Measurements from ENCODE around the gene MAGEA1. TPM values are rescaled to one million over a fixed set of nuclear protein-coding genes. Genes with fewer than 3 reads are reported as not detected.
"Not testable (repeated sequence)": the region's sequence is repeated elsewhere in the genome, so short reads cannot be mapped to it uniquely, and the experiment has no call there.

MAGEA1 gene
- total RNA-seq, 1 donor from 2014 or later: not detected

DNA sequence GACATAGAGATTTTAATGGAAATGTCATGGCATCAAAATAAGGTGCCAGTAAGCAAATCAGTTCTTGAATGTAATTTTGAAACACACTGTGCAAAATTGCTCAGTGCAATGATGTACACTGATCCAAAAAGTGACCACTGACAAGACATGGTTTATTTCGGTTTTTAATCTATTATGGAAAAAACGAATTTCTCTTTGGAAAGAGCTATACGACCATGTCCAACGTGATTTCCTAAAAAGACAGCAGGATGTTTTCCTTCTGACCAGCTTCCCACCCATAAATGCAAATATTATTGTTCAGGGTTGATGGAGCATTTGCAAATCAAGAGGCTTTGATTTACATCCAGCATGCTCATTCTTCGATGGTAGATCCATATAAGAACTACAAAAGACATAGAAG is 17.1 kb upstream of the MAGEA1 start:
- intact Hi-C loops (cut with micrococcal nuclease): no loop called here
- POLR2A ChIA-PET: no interaction called here

DNA sequence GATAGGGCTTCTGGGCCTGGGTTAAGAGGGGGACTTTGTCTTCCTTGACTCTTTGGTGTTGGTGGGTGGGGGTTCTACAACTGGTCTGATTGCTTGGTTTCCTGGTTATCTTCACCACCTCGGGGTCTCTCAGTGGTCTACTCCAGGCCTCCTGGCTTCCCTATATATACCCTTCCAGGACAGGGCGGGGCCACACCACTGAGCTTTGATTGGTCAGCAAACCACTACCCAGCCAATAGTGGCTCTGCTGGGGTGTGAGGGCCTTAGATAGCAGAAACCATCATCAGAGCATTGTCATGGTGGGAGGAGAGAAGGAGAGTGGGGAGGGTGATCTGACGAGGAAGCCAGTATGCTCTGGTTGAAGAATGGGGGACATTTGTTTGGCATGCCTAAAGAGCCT is 14.4 kb upstream of the MAGEA1 start:
- CTCF ChIA-PET: no interaction called here
- no peak for TF ChIP-seq CTCF (IDR thresholded peaks at IDR 0.05)
- H3K27me3 Mint-ChIP-seq: peaks cover 1% of the 10 kb centered on the region
- DNase-seq (no peak), ATAC-seq (ENCODE audit: low read depth) (no peak)
- H3K36me3 Mint-ChIP-seq (ENCODE audit: low read depth): no peaks in the 10 kb centered on the region
- H3K9me3 Mint-ChIP-seq: no peaks in the 10 kb centered on the region
- no peak overlapping the region for H3K27ac Mint-ChIP-seq
- intact Hi-C loops (cut with micrococcal nuclease): no loop called here
- POLR2A ChIA-PET: no interaction called here
- H3K4me1 Mint-ChIP-seq: no peaks in the 10 kb centered on the region
- no peak overlapping the region for H3K4me3 Mint-ChIP-seq

More for the DNA sequence above, 17.1 kb upstream of the MAGEA1 start:
- H3K27me3 Mint-ChIP-seq: peaks cover 8% of the 10 kb centered on the region
- CTCF ChIA-PET: no interaction called here
- no peak for TF ChIP-seq CTCF (IDR thresholded peaks at IDR 0.05)
- H3K4me3 Mint-ChIP-seq: no peak overlapping the region
- no peaks in the 10 kb centered on the region for H3K4me1 Mint-ChIP-seq
- H3K36me3 Mint-ChIP-seq (ENCODE audit: low read depth): no peaks in the 10 kb centered on the region
- no peak overlapping the region for H3K27ac Mint-ChIP-seq
- no peak for ATAC-seq (ENCODE audit: low read depth)
- H3K9me3 Mint-ChIP-seq: no peaks in the 10 kb centered on the region
- no peak for DNase-seq

GRCh38 chrX:153168423-153168822 is 10.7 kb upstream of the MAGEA1 start:
- ATAC-seq (ENCODE audit: low read depth); H3K27ac Mint-ChIP-seq; H3K36me3 Mint-ChIP-seq (ENCODE audit: low read depth); H3K4me3 Mint-ChIP-seq; intact Hi-C loops (cut with micrococcal nuclease); H3K9me3 Mint-ChIP-seq; POLR2A ChIA-PET; CTCF ChIA-PET; DNase-seq; H3K4me1 Mint-ChIP-seq: not testable (repeated sequence)
- H3K27me3 Mint-ChIP-seq: peaks cover 10% of the 10 kb centered on the region

DNA sequence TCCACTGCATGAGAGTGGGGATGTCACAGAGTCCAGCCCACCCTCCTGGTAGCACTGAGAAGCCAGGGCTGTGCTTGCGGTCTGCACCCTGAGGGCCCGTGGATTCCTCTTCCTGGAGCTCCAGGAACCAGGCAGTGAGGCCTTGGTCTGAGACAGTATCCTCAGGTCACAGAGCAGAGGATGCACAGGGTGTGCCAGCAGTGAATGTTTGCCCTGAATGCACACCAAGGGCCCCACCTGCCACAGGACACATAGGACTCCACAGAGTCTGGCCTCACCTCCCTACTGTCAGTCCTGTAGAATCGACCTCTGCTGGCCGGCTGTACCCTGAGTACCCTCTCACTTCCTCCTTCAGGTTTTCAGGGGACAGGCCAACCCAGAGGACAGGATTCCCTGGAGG is 2.7 kb downstream of the MAGEA1 start:
- intact Hi-C loops (cut with micrococcal nuclease): no loop called here
- H3K27me3 Mint-ChIP-seq: no peaks in the 10 kb centered on the region
- H3K4me3 Mint-ChIP-seq: no peak overlapping the region
- CTCF ChIA-PET: no interaction called here
- no peak for DNase-seq
- H3K4me1 Mint-ChIP-seq: no peaks in the 10 kb centered on the region
- H3K36me3 Mint-ChIP-seq (ENCODE audit: low read depth): no peaks in the 10 kb centered on the region
- ATAC-seq (ENCODE audit: low read depth): no peak
- H3K9me3 Mint-ChIP-seq: no peaks in the 10 kb centered on the region
- H3K27ac Mint-ChIP-seq: no peak overlapping the region
- TF ChIP-seq CTCF (IDR thresholded peaks at IDR 0.05): no peak
- POLR2A ChIA-PET: no interaction called here

DNA sequence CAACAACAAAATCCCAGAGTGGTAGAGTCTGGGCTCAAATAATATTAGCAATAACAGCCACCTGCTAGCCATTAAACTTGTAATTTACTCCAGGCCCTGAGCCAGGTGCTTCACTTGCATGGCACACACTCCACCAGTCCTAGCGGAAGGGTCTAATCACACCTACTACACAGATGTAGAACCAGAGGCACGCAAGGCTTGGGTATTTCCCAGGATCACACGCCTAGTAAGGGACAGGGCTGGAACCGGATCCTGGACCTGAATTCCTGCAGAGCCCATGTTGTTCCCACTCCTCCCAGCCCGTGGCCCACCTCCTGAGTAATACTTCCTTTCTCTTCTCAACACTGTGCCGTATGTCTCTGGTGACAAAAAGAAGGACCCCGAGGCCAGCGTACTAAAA is 5.7 kb downstream of the MAGEA1 start:
- TF ChIP-seq CTCF (IDR thresholded peaks at IDR 0.05): no peak
- Mint-ChIP-seq H3K4me1 (no peaks in the 10 kb centered on the region), H3K4me3 (no peak overlapping the region), H3K9me3 (no peaks in the 10 kb centered on the region), H3K27ac (no peak overlapping the region), H3K27me3 (peaks cover 3% of the 10 kb centered on the region), H3K36me3 (ENCODE audit: low read depth) (no peaks in the 10 kb centered on the region)
- ATAC-seq (ENCODE audit: low read depth) (no peak), DNase-seq (no peak)
- POLR2A ChIA-PET: no interaction called here
- CTCF ChIA-PET: no interaction called here
- intact Hi-C loops (cut with micrococcal nuclease): no loop called here

- H3K27ac Mint-ChIP-seq: no peak overlapping the region
- peaks cover 15% of the 10 kb centered on the region for H3K27me3 Mint-ChIP-seq
- no peaks in the 10 kb centered on the region for H3K36me3 Mint-ChIP-seq (ENCODE audit: low read depth)
- CTCF ChIA-PET: no interaction called here
- no peak overlapping the region for H3K4me3 Mint-ChIP-seq
- no peaks in the 10 kb centered on the region for H3K4me1 Mint-ChIP-seq
- intact Hi-C loops (cut with micrococcal nuclease): no loop called here
- DNase-seq (no peak), ATAC-seq (ENCODE audit: low read depth) (no peak)
- TF ChIP-seq CTCF (IDR thresholded peaks at IDR 0.05): no peak
- POLR2A ChIA-PET: no interaction called here
- H3K9me3 Mint-ChIP-seq: no peaks in the 10 kb centered on the region
Observed at GRCh38 chrX:153190381-153190780, 11.3 kb downstream of the MAGEA1 start.

All from activated B cell treated with CpG ODN at 0.5 μM for 24 hours (primary cell).